HepG2 (cell line): Measurements from ENCODE around the gene ANK3.

Experiments
- ELF1 ChIP-seq: sonication (generic); formaldehyde crosslinking; IDR thresholded peaks from 2 replicates; pipeline ENCODE4 v1.4.0; 2020; ENCODE audit warnings: missing genetic modification reagents
- PHF21A ChIP-seq: sonication (generic); formaldehyde crosslinking; IDR thresholded peaks from 2 replicates; pipeline ENCODE4 v1.5.0; 2020; ENCODE audit warnings: mild to moderate bottlenecking, missing genetic modification reagents
- ZNF460 ChIP-seq: sonication (generic); formaldehyde crosslinking; IDR thresholded peaks from 2 replicates; pipeline ENCODE4 v1.5.1; 2020; ENCODE audit warnings: missing genetic modification reagents, mild to moderate bottlenecking, borderline replicate concordance
- ZNF773 ChIP-seq: sonication (generic); formaldehyde crosslinking; IDR thresholded peaks from 2 replicates; pipeline ENCODE4 v1.4.0; 2020; ENCODE audit warnings: missing genetic modification reagents, borderline replicate concordance
- TF ChIP-seq, protein P1 (sequence below): sonication (generic); formaldehyde crosslinking; IDR thresholded peaks from 2 replicates; pipeline ENCODE4 v1.5.0; 2020; ENCODE audit warnings: mild to moderate bottlenecking, missing genetic modification reagents, moderate library complexity
- TF ChIP-seq, protein P2 (sequence below): IDR thresholded peaks from 2 replicates; pipeline ENCODE4 v1.6.1; 2012; ENCODE audit warnings: low read depth, low read length, improper control_type of control experiment
- TF ChIP-seq, protein P3 (sequence below): sonication (generic); formaldehyde crosslinking; IDR thresholded peaks from 2 replicates; pipeline ENCODE4 v1.8.0; 2022; ENCODE audit warnings: low read depth, missing genetic modification reagents

- TF ChIP-seq, protein P1, sequence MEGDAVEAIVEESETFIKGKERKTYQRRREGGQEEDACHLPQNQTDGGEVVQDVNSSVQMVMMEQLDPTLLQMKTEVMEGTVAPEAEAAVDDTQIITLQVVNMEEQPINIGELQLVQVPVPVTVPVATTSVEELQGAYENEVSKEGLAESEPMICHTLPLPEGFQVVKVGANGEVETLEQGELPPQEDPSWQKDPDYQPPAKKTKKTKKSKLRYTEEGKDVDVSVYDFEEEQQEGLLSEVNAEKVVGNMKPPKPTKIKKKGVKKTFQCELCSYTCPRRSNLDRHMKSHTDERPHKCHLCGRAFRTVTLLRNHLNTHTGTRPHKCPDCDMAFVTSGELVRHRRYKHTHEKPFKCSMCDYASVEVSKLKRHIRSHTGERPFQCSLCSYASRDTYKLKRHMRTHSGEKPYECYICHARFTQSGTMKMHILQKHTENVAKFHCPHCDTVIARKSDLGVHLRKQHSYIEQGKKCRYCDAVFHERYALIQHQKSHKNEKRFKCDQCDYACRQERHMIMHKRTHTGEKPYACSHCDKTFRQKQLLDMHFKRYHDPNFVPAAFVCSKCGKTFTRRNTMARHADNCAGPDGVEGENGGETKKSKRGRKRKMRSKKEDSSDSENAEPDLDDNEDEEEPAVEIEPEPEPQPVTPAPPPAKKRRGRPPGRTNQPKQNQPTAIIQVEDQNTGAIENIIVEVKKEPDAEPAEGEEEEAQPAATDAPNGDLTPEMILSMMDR = no peak
- TF ChIP-seq, protein P2, sequence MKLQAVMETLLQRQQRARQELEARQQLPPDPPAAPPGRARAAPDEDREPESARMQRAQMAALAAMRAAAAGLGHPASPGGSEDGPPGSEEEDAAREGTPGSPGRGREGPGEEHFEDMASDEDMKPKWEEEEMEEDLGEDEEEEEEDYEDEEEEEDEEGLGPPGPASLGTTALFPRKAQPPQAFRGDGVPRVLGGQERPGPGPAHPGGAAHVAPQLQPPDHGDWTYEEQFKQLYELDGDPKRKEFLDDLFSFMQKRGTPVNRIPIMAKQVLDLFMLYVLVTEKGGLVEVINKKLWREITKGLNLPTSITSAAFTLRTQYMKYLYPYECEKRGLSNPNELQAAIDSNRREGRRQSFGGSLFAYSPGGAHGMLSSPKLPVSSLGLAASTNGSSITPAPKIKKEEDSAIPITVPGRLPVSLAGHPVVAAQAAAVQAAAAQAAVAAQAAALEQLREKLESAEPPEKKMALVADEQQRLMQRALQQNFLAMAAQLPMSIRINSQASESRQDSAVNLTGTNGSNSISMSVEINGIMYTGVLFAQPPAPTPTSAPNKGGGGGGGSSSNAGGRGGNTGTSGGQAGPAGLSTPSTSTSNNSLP = no peak
- TF ChIP-seq, protein P3, sequence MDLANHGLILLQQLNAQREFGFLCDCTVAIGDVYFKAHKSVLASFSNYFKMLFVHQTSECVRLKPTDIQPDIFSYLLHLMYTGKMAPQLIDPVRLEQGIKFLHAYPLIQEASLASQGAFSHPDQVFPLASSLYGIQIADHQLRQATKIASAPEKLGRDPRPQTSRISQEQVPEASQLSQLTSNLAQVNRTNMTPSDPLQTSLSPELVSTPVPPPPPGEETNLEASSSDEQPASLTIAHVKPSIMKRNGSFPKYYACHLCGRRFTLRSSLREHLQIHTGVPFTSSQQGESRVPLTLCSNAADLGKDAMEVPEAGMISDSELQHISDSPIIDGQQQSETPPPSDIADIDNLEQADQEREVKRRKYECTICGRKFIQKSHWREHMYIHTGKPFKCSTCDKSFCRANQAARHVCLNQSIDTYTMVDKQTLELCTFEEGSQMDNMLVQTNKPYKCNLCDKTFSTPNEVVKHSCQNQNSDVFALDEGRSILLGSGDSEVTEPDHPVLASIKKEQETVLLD (CRISPR knock-in tag) = no peak
- TF ChIP-seq PHF21A (no peak), ZNF773 (no peak), ZNF460 (CRISPR knock-in tag) (no peak), ELF1 (CRISPR knock-in tag) (no peak)
Measured at GRCh38 chr10:60254776-60255175, 134.9 kb downstream of the ANK3 start.
